H1 (cell line): Measurements from ENCODE around the gene NAV2. TPM values are rescaled to one million over a fixed set of nuclear protein-coding genes. Genes with fewer than 3 reads are reported as not detected.

Source experiments
- CTCF ChIA-PET: fragments of 300-600 bp; sonication (Branson Sonifier 250); formaldehyde crosslinking; loops from one replicate; lab custom pipeline; 2021; ENCODE audit not compliant: partially characterized antibody; lab: Charles Lee
- POLR2A ChIA-PET: fragments of 300-600 bp; sonication (Branson Sonifier 250); formaldehyde crosslinking; loops from one replicate; lab custom pipeline; 2021; ENCODE audit warnings: inconsistent platforms; ENCODE audit not compliant: partially characterized antibody; lab: Charles Lee
- DNase-seq, 2 experiments: peaks; one replicate each; pipeline versions ENCODE4 v3.0.0 to v3.0.0-alpha.2; 2010 to 2022; ENCODE audit warnings: low spot score in 2 of 2, low read depth in 1 of 2, mixed read lengths in 1 of 2
- FAIRE-seq: peaks from 2 replicates; lab custom pipeline; 2011; peaks lifted over from hg19 to GRCh38; lab: Jason Lieb, UNC
- H2AFZ ChIP-seq: 2 replicates; pipeline ENCODE4 v1.8.1; 2012; ENCODE audit warnings: low read length, inconsistent platforms
- H2AK5ac ChIP-seq: 2 replicates; pipeline ENCODE4 v1.6.1; 2013; ENCODE audit warnings: low read depth, low read length
- H2BK120ac ChIP-seq: replicated peaks from 2 replicates; pipeline ENCODE3; 2013; ENCODE audit warnings: low read depth, low read length, inconsistent platforms
- H2BK12ac ChIP-seq: 2 replicates; pipeline ENCODE4 v1.6.1; 2013; ENCODE audit warnings: low read depth, low read length
- H2BK15ac ChIP-seq: 2 replicates; pipeline ENCODE4 v1.6.1; 2013; ENCODE audit warnings: low read length
- H2BK20ac ChIP-seq: 2 replicates; pipeline ENCODE4 v1.6.1; 2013; ENCODE audit warnings: low read length
- H2BK5ac ChIP-seq: 2 replicates; pipeline ENCODE4 v1.6.1; 2013; ENCODE audit warnings: low read depth, low read length
- H3K14ac ChIP-seq: 2 replicates; pipeline ENCODE4 v1.6.1; 2013; ENCODE audit warnings: inconsistent platforms; ENCODE audit not compliant: insufficient read length
- H3K18ac ChIP-seq: 2 replicates; pipeline ENCODE4 v1.6.1; 2013; ENCODE audit warnings: low read length; ENCODE audit errors: extremely low read depth
- H3K23ac ChIP-seq: 2 replicates; pipeline ENCODE4 v1.6.1; 2013; ENCODE audit warnings: inconsistent platforms; ENCODE audit not compliant: insufficient read length
- H3K23me2 ChIP-seq: 2 replicates; pipeline ENCODE4 v1.6.1; 2013; ENCODE audit warnings: low read depth, low read length
- H3K27ac ChIP-seq: 2 replicates; pipeline ENCODE4 v1.6.1; 2011; ENCODE audit warnings: low read depth, low read length, inconsistent platforms
- H3K27me3 ChIP-seq, 4 experiments: replicated peaks in 1 of 4; 1 replicate in 1 of 4; 2 replicates in 3 of 4; pipeline versions ENCODE4 v1.6.1 to v1.8.1; 2011 to 2013; ENCODE audit warnings: low read length in 3 of 4, mild to moderate bottlenecking in 3 of 4, inconsistent platforms in 2 of 4, mixed read lengths in 2 of 4, moderate library complexity in 1 of 4; ENCODE audit not compliant: control insufficient read depth in 3 of 4, insufficient read depth in 3 of 4; ENCODE audit errors: extremely low read depth in 1 of 4
- H3K36me3 ChIP-seq, 4 experiments: 2 replicates each; pipeline versions ENCODE4 v1.6.1 to v1.8.1; 2011 to 2013; ENCODE audit warnings: mild to moderate bottlenecking in 4 of 4, low read length in 3 of 4, moderate library complexity in 2 of 4, control low read depth in 1 of 4, inconsistent platforms in 1 of 4; ENCODE audit not compliant: insufficient read depth in 4 of 4, control insufficient read depth in 2 of 4
- H3K4ac ChIP-seq: replicated peaks from 2 replicates; pipeline ENCODE3; 2013; ENCODE audit warnings: low read length, low read depth, mixed read lengths, inconsistent platforms; ENCODE audit not compliant: insufficient read length
- H3K4me1 ChIP-seq, 4 experiments: replicated peaks in 1 of 4; 1 replicate in 1 of 4; 2 replicates in 3 of 4; pipeline versions ENCODE4 v1.6.1 to v1.8.1; 2011 to 2013; ENCODE audit warnings: low read length in 3 of 4, inconsistent platforms in 2 of 4, mixed read lengths in 1 of 4; ENCODE audit not compliant: insufficient read depth in 4 of 4, control insufficient read depth in 3 of 4
- H3K4me2 ChIP-seq, 2 experiments: 2 replicates each; pipeline versions ENCODE4 v1.6.1 to v1.8.1; 2011 to 2013; ENCODE audit warnings: low read depth in 2 of 2, low read length in 2 of 2, control low read depth in 1 of 2, inconsistent platforms in 1 of 2, mild to moderate bottlenecking in 1 of 2; ENCODE audit not compliant: insufficient read depth in 1 of 2
- H3K4me3 ChIP-seq, 4 experiments: fragments of 200-600, 300-600 bp in 1 of 4; sonication (generic), shearing (Covaris generic), sonication (Bioruptor Twin) in 1 of 4; 2 replicates each; pipeline versions ENCODE4 v1.5.1 to v1.8.1; 2011 to 2016; ENCODE audit warnings: low read length in 4 of 4, low read depth in 3 of 4, control low read depth in 2 of 4, inconsistent platforms in 2 of 4, mild to moderate bottlenecking in 2 of 4, mixed read lengths in 1 of 4, moderate library complexity in 1 of 4; ENCODE audit not compliant: insufficient read depth in 2 of 4; ENCODE audit errors: extremely low read depth in 1 of 4
- H3K56ac ChIP-seq: replicated peaks from 2 replicates; pipeline ENCODE3; 2013; ENCODE audit warnings: low read depth, mild to moderate bottlenecking, mixed read lengths, low read length, inconsistent platforms; ENCODE audit not compliant: insufficient read length
- H3K79me1 ChIP-seq: 2 replicates; pipeline ENCODE4 v1.6.1; 2013; ENCODE audit warnings: low read depth, low read length, control low read depth
- H3K79me2 ChIP-seq, 2 experiments: 2 replicates each; pipeline versions ENCODE4 v1.6.1 to v1.8.1; 2012 to 2013; ENCODE audit warnings: low read length in 2 of 2, mild to moderate bottlenecking in 2 of 2, inconsistent platforms in 1 of 2; ENCODE audit not compliant: insufficient read depth in 2 of 2, control insufficient read depth in 1 of 2
- H3K9ac ChIP-seq, 4 experiments: replicated peaks in 1 of 4; 1 replicate in 1 of 4; 2 replicates in 3 of 4; pipeline versions ENCODE4 v1.6.1 to v1.8.1; 2011 to 2013; ENCODE audit warnings: low read depth in 3 of 4, low read length in 3 of 4, control low read depth in 2 of 4, mild to moderate bottlenecking in 2 of 4, moderate library complexity in 2 of 4, inconsistent platforms in 1 of 4; ENCODE audit errors: extremely low read depth in 1 of 4
- H3K9me3 ChIP-seq, 2 experiments: 2 replicates each; pipeline versions ENCODE4 v1.6.1 to v1.8.1; 2012 to 2013; ENCODE audit warnings: mild to moderate bottlenecking in 2 of 2, moderate library complexity in 2 of 2, control low read depth in 1 of 2, inconsistent platforms in 1 of 2, low read depth in 1 of 2, low read length in 1 of 2, mixed read lengths in 1 of 2; ENCODE audit not compliant: insufficient read depth in 2 of 2
- H4K20me1 ChIP-seq, 2 experiments: replicated peaks in 1 of 2; 2 replicates each; pipeline versions ENCODE3 to v1.8.1; 2011 to 2013; ENCODE audit warnings: inconsistent platforms in 2 of 2, low read length in 2 of 2, mild to moderate bottlenecking in 1 of 2; ENCODE audit not compliant: insufficient read depth in 2 of 2, control insufficient read depth in 1 of 2
- H4K5ac ChIP-seq: 2 replicates; pipeline ENCODE4 v1.6.1; 2013; ENCODE audit warnings: low read length, low read depth, mixed read lengths, inconsistent platforms; ENCODE audit not compliant: insufficient read length
- H4K8ac ChIP-seq: 2 replicates; pipeline ENCODE4 v1.8.0; 2013; ENCODE audit warnings: mild to moderate bottlenecking, moderate library complexity, low read length, inconsistent platforms; ENCODE audit not compliant: insufficient read depth; ENCODE audit errors: extremely low read depth
- H4K91ac ChIP-seq: replicated peaks from 2 replicates; pipeline ENCODE3; 2013; ENCODE audit warnings: low read length, mixed read lengths, inconsistent platforms; ENCODE audit not compliant: insufficient read length
- CBX8 ChIP-seq: fragments of 300-800, 300-1000 bp; sonication (generic); IDR thresholded peaks from 2 replicates; pipeline ENCODE4 v1.7.1; 2016; ENCODE audit warnings: low read depth, low read length, borderline replicate concordance
- KDM4A ChIP-seq: IDR thresholded peaks from one replicate; pipeline ENCODE4 v1.7.1; 2012; ENCODE audit warnings: low read depth, mild to moderate bottlenecking, moderate library complexity, low read length, inconsistent platforms; ENCODE audit not compliant: severe bottlenecking
- TCF12 ChIP-seq: IDR thresholded peaks from 2 replicates; pipeline ENCODE4 v1.6.1; 2011; ENCODE audit warnings: low read depth, mild to moderate bottlenecking, low read length
- WGBS, 2 experiments: shearing (Covaris generic) in 1 of 2; methylation state at CpG; one replicate each; pipeline versions ENCODE4 v1.1.6 to v1.1.7; 2013 to 2015; ENCODE audit warnings: low lambda C conversion rate in 2 of 2, mixed read lengths in 2 of 2, inconsistent platforms in 1 of 2, low coverage in 1 of 2, missing lambda C conversion rate in 1 of 2; ENCODE audit not compliant: insufficient replicate concordance in 2 of 2, insufficient coverage in 1 of 2, insufficient read length in 1 of 2; ENCODE audit errors: extremely low coverage in 1 of 2, missing lambda C conversion rate in 1 of 2; 5-methylcytosine and 5-hydroxymethylcytosine counted together
- polyA plus RNA-seq, 7 experiments: library from polyadenylated mRNA; depleted of rRNA in 3 of 7; stranded (reverse) in 5 of 7; unstranded in 2 of 7; fragments of >200 nt in 5 of 7; fragments of 200-250 nt in 2 of 7; gene quantifications; 1 replicate in 5 of 7; 2 replicates in 1 of 7; 4 replicates in 1 of 7; pipeline versions ENCODE4 v1.2.1 to v1.2.3, GENCODE V29; 2011 to 2013; ENCODE audit warnings: missing spikeins in 2 of 7, mixed read lengths in 2 of 7
- total RNA-seq: library from RNA; stranded (reverse); fragmentation: NEBNext Ultra II Directional; extraction: Animal tissue kit (Norgen Biotek cat#: 25700); gene quantifications from 2 replicates; pipeline ENCODE4 v1.2.1, GENCODE V29; 2021

Gene NAV2
- total and polyA plus RNA-seq, 2 of the 8 experiments (the other 6 are each of a cell fraction or from before 2014, with no cell fraction given): 35.6 to 73.6 TPM

DNA sequence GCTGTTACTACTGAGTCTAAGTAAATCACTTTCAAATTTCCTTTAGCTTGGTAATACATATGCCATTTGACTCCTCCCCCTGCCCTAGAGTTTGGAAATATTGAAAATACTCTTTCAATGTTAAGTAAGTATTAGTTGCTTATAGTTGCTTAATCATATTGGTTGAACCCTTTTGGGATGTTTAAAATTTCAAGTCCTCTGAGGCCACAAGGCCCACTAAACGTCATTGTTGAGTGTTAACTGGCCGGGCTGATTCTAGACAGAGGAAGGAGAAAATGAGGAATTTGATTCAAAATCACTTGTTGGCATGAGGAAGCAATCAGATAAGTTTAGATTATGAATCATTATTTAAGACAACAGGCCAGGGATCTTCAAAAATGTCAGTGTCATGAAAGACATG, 8.5 kb downstream of the NAV2 start:
- Histone ChIP-seq H4K91ac (no peak overlapping the region), H2BK12ac (no peak overlapping the region), H3K4me2 (no peak overlapping the region), H3K79me2 (no peaks in the 10 kb centered on the region), H3K9me3 (no peaks in the 10 kb centered on the region)
- TF ChIP-seq KDM4A (no peak), CBX8 (no peak), TCF12 (no peak)
- TF ChIP-seq, all 59 proteins: peak for 0
- Histone ChIP-seq H2BK15ac (no peak overlapping the region), H3K14ac (no peak overlapping the region), H3K18ac (no peak overlapping the region), H3K36me3 (no peaks in the 10 kb centered on the region), H4K8ac (no peak overlapping the region), H3K4ac (no peak overlapping the region), H2BK20ac (no peak overlapping the region), H3K56ac (no peak overlapping the region), H2AK5ac (no peak overlapping the region), H2AFZ (no peak overlapping the region), H3K4me1 (no peaks in the 10 kb centered on the region), H3K9ac (no peak overlapping the region), H3K23me2 (no peaks in the 10 kb centered on the region), H4K5ac (no peak overlapping the region), H2BK5ac (no peak overlapping the region), H3K27me3 (no peaks in the 10 kb centered on the region; a peak in 1 of 7 replicates), H3K4me3 (no peak overlapping the region), H4K20me1 (no peaks in the 10 kb centered on the region), H3K23ac (no peak overlapping the region), H3K79me1 (no peaks in the 10 kb centered on the region), H2BK120ac (no peak overlapping the region), H3K27ac (no peak overlapping the region)
- FAIRE-seq (no peak), DNase-seq (no peak)
- POLR2A ChIA-PET: interaction anchor here (0.9 to 1.6 kb wide), 2 partner anchors 9 kb away, joined by 3 to 4 read pairs; no protein-coding TSS in a partner anchor
- 96% methylated on average over 2 of the region's 2 CpGs; no CpG with 5 or more reads in 1 of the 2 experiments for WGBS, 2 experiments
- CTCF ChIA-PET: interaction anchor here (1.0 to 2.7 kb wide), 5 partner anchors 9 to 156 kb away, joined by 4 to 10 read pairs (median 6); no protein-coding TSS in a partner anchor
